WTC11 (cell line): ENCODE results near the gene MIF. TPM values are rescaled to one million over a fixed set of nuclear protein-coding genes. Genes with fewer than 3 reads are reported as not detected.

Source experiments
- ATAC-seq: fragments of 200-7000 bp; cut with Tn5 transposase; 2 replicates; pipeline ENCODE4 v1.10.0; 2021; ENCODE audit warnings: mild to moderate bottlenecking, moderate library complexity
- CTCF ChIA-PET: fragments of 300-600 bp; sonication (Branson Sonifier 250); formaldehyde crosslinking; loops from one replicate; lab custom pipeline; 2021; ENCODE audit warnings: antibody characterized with exemption; lab: Charles Lee
- POLR2A ChIA-PET: fragments of 350-600 bp; sonication (Branson Sonifier 250); formaldehyde crosslinking; loops from one replicate; lab custom pipeline; 2021; ENCODE audit warnings: antibody characterized with exemption; lab: Charles Lee
- DNase-seq: peaks from one replicate; pipeline ENCODE4 v3.0.0; 2021; ENCODE audit warnings: low spot score
- H3K27ac Mint-ChIP-seq: 2 replicates; pipeline ENCODE4 v1.8.0; 2021; ENCODE audit warnings: mixed read lengths
- H3K27me3 Mint-ChIP-seq: 2 replicates; pipeline ENCODE4 v1.8.0; 2021; ENCODE audit warnings: low read depth, mild to moderate bottlenecking, moderate library complexity, mixed read lengths
- H3K36me3 Mint-ChIP-seq: 2 replicates; pipeline ENCODE4 v1.8.0; 2021; ENCODE audit warnings: mixed read lengths
- H3K4me1 Mint-ChIP-seq: 2 replicates; pipeline ENCODE4 v1.8.0; 2022; ENCODE audit warnings: mixed read lengths
- H3K4me3 Mint-ChIP-seq: 2 replicates; pipeline ENCODE4 v1.8.0; 2021; ENCODE audit warnings: mild to moderate bottlenecking, moderate library complexity, mixed read lengths
- H3K9me3 Mint-ChIP-seq: 2 replicates; pipeline ENCODE4 v1.8.0; 2021; ENCODE audit warnings: mixed read lengths
- ATF2 ChIP-seq: sonication (generic); formaldehyde crosslinking; IDR thresholded peaks from 2 replicates; pipeline ENCODE4 v1.8.1; 2022; ENCODE audit warnings: low read depth, missing genetic modification reagents, borderline replicate concordance
- ATF3 ChIP-seq: sonication (generic); formaldehyde crosslinking; conservative IDR thresholded peaks from 2 replicates; pipeline ENCODE4 v1.8.1; 2022; ENCODE audit warnings: mild to moderate bottlenecking, missing genetic modification reagents
- CBFB ChIP-seq: sonication (generic); formaldehyde crosslinking; IDR thresholded peaks from 2 replicates; pipeline ENCODE4 v1.8.1; 2022; ENCODE audit warnings: mild to moderate bottlenecking, low read depth, missing genetic modification reagents
- CREM ChIP-seq: sonication (generic); formaldehyde crosslinking; IDR thresholded peaks from 2 replicates; pipeline ENCODE4 v1.8.1; 2022; ENCODE audit warnings: mild to moderate bottlenecking, missing genetic modification reagents, moderate library complexity
- E2F4 ChIP-seq: sonication (generic); formaldehyde crosslinking; IDR thresholded peaks from 2 replicates; pipeline ENCODE4 v1.8.1; 2022; ENCODE audit warnings: low read depth, mild to moderate bottlenecking, moderate library complexity, missing genetic modification reagents, borderline replicate concordance
- EMX1 ChIP-seq: fragments of 250-450 bp; sonication (Bioruptor Pico); IDR thresholded peaks from 2 replicates; pipeline ENCODE4 v1.8.0; 2021; ENCODE audit warnings: mild to moderate bottlenecking
- ESRRA ChIP-seq: sonication (generic); formaldehyde crosslinking; IDR thresholded peaks from 2 replicates; pipeline ENCODE4 v1.8.1; 2022; ENCODE audit warnings: mild to moderate bottlenecking, missing genetic modification reagents, borderline replicate concordance
- GABPB1 ChIP-seq: sonication (generic); formaldehyde crosslinking; IDR thresholded peaks from 2 replicates; pipeline ENCODE4 v1.8.1; 2023; ENCODE audit warnings: mild to moderate bottlenecking, missing genetic modification reagents
- GTF2I ChIP-seq: fragments of 250-450 bp; sonication (Bioruptor Pico); conservative IDR thresholded peaks from 2 replicates; pipeline ENCODE4 v1.4.0; 2021; ENCODE audit warnings: mild to moderate bottlenecking
- HMGA2 ChIP-seq: fragments of 250-450 bp; sonication (Bioruptor Pico); IDR thresholded peaks from 2 replicates; pipeline ENCODE4 v1.4.0; 2021; ENCODE audit warnings: mild to moderate bottlenecking, moderate library complexity
- JUN ChIP-seq: sonication (generic); formaldehyde crosslinking; IDR thresholded peaks from 2 replicates; pipeline ENCODE4 v1.8.0; 2023; ENCODE audit warnings: mild to moderate bottlenecking, missing genetic modification reagents
- KAT7 ChIP-seq: sonication (generic); formaldehyde crosslinking; IDR thresholded peaks from 2 replicates; pipeline ENCODE4 v1.8.1; 2023; ENCODE audit warnings: missing genetic modification reagents, mild to moderate bottlenecking, borderline replicate concordance
- MLX ChIP-seq: sonication (generic); formaldehyde crosslinking; IDR thresholded peaks from 2 replicates; pipeline ENCODE4 v1.8.1; 2023; ENCODE audit warnings: mild to moderate bottlenecking, missing genetic modification reagents, moderate library complexity
- NFATC4 ChIP-seq: fragments of 250-450 bp; sonication (Bioruptor Pico); IDR thresholded peaks from 2 replicates; pipeline ENCODE4 v1.9.0; 2021; ENCODE audit warnings: mild to moderate bottlenecking
- NR3C1 ChIP-seq: sonication (generic); formaldehyde crosslinking; conservative IDR thresholded peaks from 2 replicates; pipeline ENCODE4 v1.8.1; 2023; ENCODE audit warnings: low read depth, mild to moderate bottlenecking, missing genetic modification reagents
- RELA ChIP-seq: sonication (generic); formaldehyde crosslinking; IDR thresholded peaks from 2 replicates; pipeline ENCODE4 v1.8.1; 2022; ENCODE audit warnings: missing genetic modification reagents, mild to moderate bottlenecking, borderline replicate concordance
- SMAD3 ChIP-seq: sonication (generic); formaldehyde crosslinking; IDR thresholded peaks from 2 replicates; pipeline ENCODE4 v1.8.0; 2022; ENCODE audit warnings: missing genetic modification reagents, mild to moderate bottlenecking, borderline replicate concordance
- SMAD4 ChIP-seq: sonication (generic); formaldehyde crosslinking; IDR thresholded peaks from 2 replicates; pipeline ENCODE4 v1.8.0; 2022; ENCODE audit warnings: mild to moderate bottlenecking, missing genetic modification reagents
- STAT6 ChIP-seq: sonication (generic); formaldehyde crosslinking; conservative IDR thresholded peaks from 2 replicates; pipeline ENCODE4 v1.8.1; 2023; ENCODE audit warnings: mild to moderate bottlenecking, low read depth, missing genetic modification reagents, moderate library complexity
- TEAD4 ChIP-seq: sonication (generic); formaldehyde crosslinking; IDR thresholded peaks from 2 replicates; pipeline ENCODE4 v1.8.0; 2022; ENCODE audit warnings: mild to moderate bottlenecking, missing genetic modification reagents
- USF2 ChIP-seq: sonication (generic); formaldehyde crosslinking; IDR thresholded peaks from 2 replicates; pipeline ENCODE4 v1.8.1; 2023; ENCODE audit warnings: mild to moderate bottlenecking, missing genetic modification reagents, moderate library complexity
- ZNF121 ChIP-seq: sonication (generic); formaldehyde crosslinking; IDR thresholded peaks from 2 replicates; pipeline ENCODE4 v1.8.0; 2023; ENCODE audit warnings: missing genetic modification reagents
- ZNF138 ChIP-seq: sonication (generic); formaldehyde crosslinking; conservative IDR thresholded peaks from 2 replicates; pipeline ENCODE4 v1.8.1; 2022; ENCODE audit warnings: mild to moderate bottlenecking, moderate library complexity, missing genetic modification reagents
- ZNF219 ChIP-seq: sonication (generic); formaldehyde crosslinking; IDR thresholded peaks from 2 replicates; pipeline ENCODE4 v1.8.0; 2023; ENCODE audit warnings: missing genetic modification reagents, mild to moderate bottlenecking, borderline replicate concordance
- ZNF416 ChIP-seq: fragments of 250-450 bp; sonication (Bioruptor Pico); IDR thresholded peaks from 2 replicates; pipeline ENCODE4 v1.9.0; 2021; ENCODE audit warnings: mild to moderate bottlenecking, inconsistent platforms
- ZNF512 ChIP-seq: sonication (generic); formaldehyde crosslinking; IDR thresholded peaks from 2 replicates; pipeline ENCODE4 v1.8.1; 2022; ENCODE audit warnings: missing genetic modification reagents, borderline replicate concordance
- total RNA-seq: library from RNA; stranded (reverse); gene quantifications from 3 replicates; pipeline ENCODE4 v1.2.3, GENCODE V29; 2021

Gene MIF
- total RNA-seq, 1 experiment from 2014 or later: 1,424 TPM

GRCh38 chr22:23874871-23875270 lies 19.3 kb upstream of the MIF start:
- CTCF ChIA-PET: interaction anchor here (0.8 kb wide), 1 partner anchor 25 kb away, joined by 3 read pairs; no protein-coding TSS in a partner anchor
- Mint-ChIP-seq H3K36me3 (peaks cover 23% of the 10 kb centered on the region), H3K9me3 (no peaks in the 10 kb centered on the region), H3K27ac (no peak overlapping the region), H3K4me1 (no peaks in the 10 kb centered on the region; the same call in 1 of the 2 replicates), H3K4me3 (no peak overlapping the region), H3K27me3 (no peaks in the 10 kb centered on the region)
- DNase-seq: no peak
- ATAC-seq: no peak
- POLR2A ChIA-PET: no interaction called here
- TF ChIP-seq USF2: no peak
- no peak for TF ChIP-seq NR3C1
- no peak for TF ChIP-seq CBFB (CRISPR knock-in tag)
- TF ChIP-seq MLX: no peak
- no peak for TF ChIP-seq ZNF416 (CRISPR knock-in tag)
- no peak for TF ChIP-seq SMAD3 (CRISPR knock-in tag)
- TF ChIP-seq STAT6: no peak
- no peak for TF ChIP-seq ATF3 (CRISPR knock-in tag)
- no peak for TF ChIP-seq ESRRA (CRISPR knock-in tag)
- TF ChIP-seq JUN (CRISPR knock-in tag): no peak
- no peak for TF ChIP-seq SMAD4 (CRISPR knock-in tag)
- TF ChIP-seq NFATC4 (CRISPR knock-in tag): no peak
- TF ChIP-seq HMGA2 (CRISPR knock-in tag): no peak
- TF ChIP-seq ZNF219 (CRISPR knock-in tag): no peak
- TF ChIP-seq ZNF512 (CRISPR knock-in tag): no peak
- no peak for TF ChIP-seq RELA (CRISPR knock-in tag)
- TF ChIP-seq EMX1 (CRISPR knock-in tag): no peak

- Mint-ChIP-seq H3K9me3 (no peaks in the 10 kb centered on the region), H3K4me3 (no peak overlapping the region), H3K36me3 (peaks cover 19% of the 10 kb centered on the region), H3K27me3 (no peaks in the 10 kb centered on the region), H3K27ac (no peak overlapping the region), H3K4me1 (no peaks in the 10 kb centered on the region; the same call in 1 of the 2 replicates)
- ChIA-PET POLR2A (no interaction called here), CTCF (no interaction called here)
- TF ChIP-seq ZNF138 (CRISPR knock-in tag) (no peak), ZNF416 (CRISPR knock-in tag) (no peak), ATF3 (CRISPR knock-in tag) (no peak), KAT7 (no peak), TEAD4 (CRISPR knock-in tag) (no peak), JUN (CRISPR knock-in tag) (no peak), ATF2 (CRISPR knock-in tag) (no peak), GABPB1 (no peak), CREM (CRISPR knock-in tag) (no peak), GTF2I (CRISPR knock-in tag) (no peak), ZNF512 (CRISPR knock-in tag) (no peak), ZNF121 (no peak), E2F4 (no peak)
- no peak for DNase-seq
- no peak for ATAC-seq
These were observed 18.4 kb upstream of the MIF start for GRCh38 chr22:23875801-23876200.
